GM18502 (cell line): Measurements from ENCODE around the gene EYS.
"Not testable (repeated sequence)": the region's sequence is repeated elsewhere in the genome, so short reads cannot be mapped to it uniquely, and the experiment has no call there.

Source experiments
- ATAC-seq: cut with Tn5 transposase; IDR thresholded peaks from one replicate; pipeline ENCODE4 v1.9.1; 2021; ENCODE audit warnings: mild to moderate bottlenecking; ENCODE audit not compliant: unreplicated experiment, poor library complexity

Gene EYS

GRCh38 chr6:65483652-65484051 is 223.4 kb downstream of the EYS start:
- not testable (repeated sequence) for ATAC-seq

GRCh38 chr6:65469650-65470049 is 237.4 kb downstream of the EYS start:
- ATAC-seq: no peak

- no peak for ATAC-seq
Measured at GRCh38 chr6:65468307-65468706, 238.7 kb downstream of the EYS start.

GRCh38 chr6:65461121-65461520 is 245.9 kb downstream of the EYS start:
- ATAC-seq: no peak

- no peak for ATAC-seq
Measured at GRCh38 chr6:65452333-65452732, 254.7 kb downstream of the EYS start.

GRCh38 chr6:65450451-65450850 is 256.6 kb downstream of the EYS start:
- no peak for ATAC-seq

GRCh38 chr6:65449926-65450325 is 257.1 kb downstream of the EYS start:
- no peak for ATAC-seq

- ATAC-seq: no peak
Measured at GRCh38 chr6:65448866-65449265, 258.2 kb downstream of the EYS start.

- no peak for ATAC-seq
Measured at GRCh38 chr6:65436281-65436680, 270.7 kb downstream of the EYS start.

- ATAC-seq: no peak
Measured at GRCh38 chr6:65416621-65417020, 290.4 kb downstream of the EYS start.

- no peak for ATAC-seq
Measured at GRCh38 chr6:65410309-65410708, 296.7 kb downstream of the EYS start.

GRCh38 chr6:65402564-65402963 is 304.5 kb downstream of the EYS start:
- no peak for ATAC-seq

GRCh38 chr6:65399355-65400084 is 307.5 kb downstream of the EYS start:
- no peak for ATAC-seq

GRCh38 chr6:65398851-65399250 is 308.2 kb downstream of the EYS start:
- no peak for ATAC-seq

- ATAC-seq: no peak
Measured at GRCh38 chr6:65350530-65350929, 356.5 kb downstream of the EYS start.

- ATAC-seq: not testable (repeated sequence)
Measured at GRCh38 chr6:65302655-65303054, 404.4 kb downstream of the EYS start.

- no peak for ATAC-seq
Measured at GRCh38 chr6:65299236-65299635, 407.8 kb downstream of the EYS start.

GRCh38 chr6:65295812-65296211 is 411.2 kb downstream of the EYS start:
- ATAC-seq: no peak

GRCh38 chr6:65289491-65289890 is 417.5 kb downstream of the EYS start:
- ATAC-seq: no peak

GRCh38 chr6:65285275-65285674 is 421.8 kb downstream of the EYS start:
- ATAC-seq: no peak

- no peak for ATAC-seq
Measured at GRCh38 chr6:65280060-65280459, 427.0 kb downstream of the EYS start.

GRCh38 chr6:65262241-65262640 is 444.8 kb downstream of the EYS start:
- no peak for ATAC-seq

GRCh38 chr6:65259982-65260381 is 447.0 kb downstream of the EYS start:
- ATAC-seq: no peak
